HCT116 (cell line): Measurements from ENCODE around the gene TARBP1. TPM values are rescaled to one million over a fixed set of nuclear protein-coding genes. Genes with fewer than 3 reads are reported as not detected.
"Not testable (repeated sequence)": the region's sequence is repeated elsewhere in the genome, so short reads cannot be mapped to it uniquely, and the experiment has no call there.

Source experiments
- ATAC-seq: fragments of 200-7000 bp; cut with Tn5 transposase; 2 replicates; pipeline ENCODE4 v1.9.1; 2020; ENCODE audit warnings: mild to moderate bottlenecking, moderate library complexity
- BruUV-seq: library from RNA; stranded (reverse); fragments of 400-500 nt; replicated peaks from 2 replicates; lab custom pipeline; 2021; lab: Mats Ljungman, UMichigan
- CTCF ChIA-PET: fragments of 300-600 bp; sonication (Branson Sonifier 250); formaldehyde crosslinking; loops from one replicate; lab custom pipeline; 2021; ENCODE audit warnings: antibody characterized with exemption; lab: Charles Lee
- POLR2A ChIA-PET: fragments of 300-600, 350-600 bp; sonication (Branson Sonifier 250); formaldehyde crosslinking; loops from one replicate; lab custom pipeline; 2021; ENCODE audit warnings: antibody characterized with exemption; lab: Charles Lee
- RAD21 ChIA-PET, 2 experiments: fragments of 300-600 bp; sonication (Branson Sonifier 250); formaldehyde crosslinking; loops; one replicate each; lab custom pipeline; 2023; ENCODE audit warnings: low total read pairs in 2 of 2; ENCODE audit not compliant: uncharacterized antibody in 2 of 2, unreplicated experiment in 2 of 2, low non-redundant PET in 1 of 2; lab: Charles Lee
- DNase-seq: peaks from one replicate; pipeline ENCODE4 v3.0.0-alpha.2; 2010; ENCODE audit warnings: low read depth, low spot score
- H2AFZ ChIP-seq: fragments of 200-600 bp; shearing (Covaris generic), sonication (generic); 2 replicates; pipeline ENCODE4 v1.6.1; 2017; ENCODE audit warnings: low read depth, mixed run types, mixed read lengths, antibody characterized with exemption, low read length; ENCODE audit not compliant: poor library complexity, severe bottlenecking
- H3K27ac ChIP-seq: 2 replicates; pipeline ENCODE4 v1.5.1; 2012; ENCODE audit warnings: low read depth, low read length
- H3K27me3 ChIP-seq: fragments of 200-600 bp; sonication (generic); 2 replicates; pipeline ENCODE4 v1.6.1; 2016; ENCODE audit warnings: mixed run types, low read length, mixed read lengths; ENCODE audit not compliant: insufficient read depth
- H3K36me3 ChIP-seq, 2 experiments: fragments of 200-500 bp in 1 of 2; fragments of 200-600 bp in 1 of 2; sonication (Bioruptor generic) in 1 of 2; sonication (generic) in 1 of 2; 2 replicates each; pipeline versions ENCODE4 v1.5.1 to v1.6.1; 2014 to 2016; ENCODE audit warnings: low read length in 2 of 2, inconsistent platforms in 1 of 2, mixed read lengths in 1 of 2, mixed run types in 1 of 2; ENCODE audit not compliant: insufficient read depth in 2 of 2, control insufficient read depth in 1 of 2
- H3K4me1 ChIP-seq, 2 experiments: fragments of 200-600 bp in 1 of 2; sonication (generic) in 1 of 2; 2 replicates each; pipeline versions ENCODE4 v1.5.1 to v1.6.1; 2012 to 2017; ENCODE audit warnings: low read length in 2 of 2, inconsistent platforms in 1 of 2, mild to moderate bottlenecking in 1 of 2, mixed read lengths in 1 of 2, mixed run types in 1 of 2, moderate library complexity in 1 of 2; ENCODE audit not compliant: insufficient read depth in 2 of 2, control insufficient read depth in 1 of 2
- H3K4me2 ChIP-seq: fragments of 200-600 bp; sonication (generic); 2 replicates; pipeline ENCODE4 v1.6.1; 2017; ENCODE audit warnings: mixed run types, low read length, mixed read lengths
- H3K4me3 ChIP-seq, 2 experiments: fragments of 200-600 bp in 1 of 2; sonication (generic) in 1 of 2; replicated peaks in 1 of 2; 2 replicates each; pipeline ENCODE4 v1.5.1; 2011 to 2016; ENCODE audit warnings: low read length in 2 of 2, control low read depth in 1 of 2, low read depth in 1 of 2, mild to moderate bottlenecking in 1 of 2, mixed read lengths in 1 of 2, mixed run types in 1 of 2
- H3K79me2 ChIP-seq: fragments of 200-600 bp; sonication (generic); 2 replicates; pipeline ENCODE4 v1.6.1; 2017; ENCODE audit warnings: mild to moderate bottlenecking, mixed run types, low read length, moderate library complexity, mixed read lengths; ENCODE audit not compliant: insufficient read depth
- H3K9ac ChIP-seq: fragments of 200-600 bp; sonication (generic); 2 replicates; pipeline ENCODE4 v1.6.1; 2016; ENCODE audit warnings: low read length, mixed read lengths
- H3K9me2 ChIP-seq: fragments of 200-600 bp; sonication (generic), shearing (Covaris generic); 2 replicates; pipeline ENCODE4 v1.6.1; 2017; ENCODE audit warnings: mixed run types, mild to moderate bottlenecking, moderate library complexity; ENCODE audit not compliant: insufficient read depth
- H3K9me3 ChIP-seq, 2 experiments: fragments of 200-500 bp in 1 of 2; fragments of 200-600 bp in 1 of 2; sonication (Bioruptor generic) in 1 of 2; sonication (generic) in 1 of 2; 2 replicates each; pipeline ENCODE4 v1.6.1; 2014 to 2017; ENCODE audit warnings: low read length in 2 of 2, mixed read lengths in 2 of 2, inconsistent platforms in 1 of 2, low read depth in 1 of 2, mild to moderate bottlenecking in 1 of 2, mixed run types in 1 of 2, moderate library complexity in 1 of 2; ENCODE audit not compliant: control insufficient read depth in 1 of 2, insufficient read depth in 1 of 2
- H4K20me1 ChIP-seq: fragments of 200-600 bp; sonication (generic), shearing (Covaris generic); 2 replicates; pipeline ENCODE4 v1.6.1; 2017; ENCODE audit warnings: mixed run types, mild to moderate bottlenecking, moderate library complexity; ENCODE audit not compliant: insufficient read depth
- CEBPB ChIP-seq: IDR thresholded peaks from 2 replicates; pipeline ENCODE4 v1.6.1; 2012; ENCODE audit warnings: low read depth
- EGR1 ChIP-seq: IDR thresholded peaks from 2 replicates; pipeline ENCODE4 v1.6.1; 2012; ENCODE audit warnings: low read depth
- ELF1 ChIP-seq: IDR thresholded peaks from 2 replicates; pipeline ENCODE4 v1.6.1; 2012; ENCODE audit warnings: low read depth, borderline replicate concordance
- FOSL1 ChIP-seq: IDR thresholded peaks from 2 replicates; pipeline ENCODE4 v1.6.1; 2012; ENCODE audit warnings: low read depth
- JUND ChIP-seq: IDR thresholded peaks from 2 replicates; pipeline ENCODE4 v1.6.1; 2012
- POLR2A ChIP-seq: IDR thresholded peaks from 2 replicates; pipeline ENCODE4 v1.7.0; 2011; ENCODE audit warnings: borderline replicate concordance; ENCODE audit not compliant: insufficient read depth, insufficient read length; ENCODE audit errors: extremely low read depth
- POLR2AphosphoS5 ChIP-seq: IDR thresholded peaks from 2 replicates; pipeline ENCODE4 v1.6.1; 2011; ENCODE audit warnings: mild to moderate bottlenecking, low read depth, low read length, moderate library complexity
- SIN3A ChIP-seq: IDR thresholded peaks from 2 replicates; pipeline ENCODE4 v1.6.1; 2012; ENCODE audit warnings: low read depth
- SP1 ChIP-seq: IDR thresholded peaks from 2 replicates; pipeline ENCODE4 v1.6.1; 2012; ENCODE audit warnings: low read depth
- SRF ChIP-seq: IDR thresholded peaks from 2 replicates; pipeline ENCODE4 v1.6.1; 2012; ENCODE audit warnings: low read depth
- YY1 ChIP-seq: IDR thresholded peaks from 2 replicates; pipeline ENCODE4 v1.6.1; 2011; ENCODE audit warnings: low read length, low read depth, moderate library complexity, mild to moderate bottlenecking; ENCODE audit not compliant: insufficient replicate concordance; ENCODE audit errors: extremely low read depth
- ZBTB33 ChIP-seq: IDR thresholded peaks from 2 replicates; pipeline ENCODE4 v1.6.1; 2011; ENCODE audit warnings: mild to moderate bottlenecking, low read length, moderate library complexity; ENCODE audit not compliant: insufficient replicate concordance; ENCODE audit errors: extremely low read depth
- intact Hi-C: fragments of 100-400 bp; cut with micrococcal nuclease; formaldehyde crosslinking; loops from 2 replicates; pipeline ENCODE4 v1.10.0; 2022
- total RNA-seq: library from RNA; stranded (reverse); gene quantifications from one replicate; pipeline ENCODE4 v1.2.1, GENCODE V29; 2021; ENCODE audit not compliant: unreplicated experiment

TARBP1 gene
- total RNA-seq, 1 experiment from 2014 or later = 17.2 TPM

GRCh38 chr1:234400773-234401172, 78.2 kb downstream of the TARBP1 start:
- ATAC-seq (no peak), DNase-seq (no peak)
- TF ChIP-seq POLR2AphosphoS5 = no peak
- no peak for TF ChIP-seq SRF
- TF ChIP-seq ELF1 = no peak
- no peak for TF ChIP-seq JUND
- TF ChIP-seq CEBPB = no peak
- TF ChIP-seq EGR1 = no peak
- no peak for TF ChIP-seq SP1
- no peak for TF ChIP-seq YY1
- TF ChIP-seq FOSL1 = no peak
- no peak for TF ChIP-seq POLR2A
- no peak for TF ChIP-seq SIN3A
- TF ChIP-seq ZBTB33 = no peak
- ChIA-PET POLR2A (no interaction called here), RAD21 (no interaction called here), CTCF (no interaction called here)
- Histone ChIP-seq H3K27me3 (no peaks in the 10 kb centered on the region), H3K79me2 (no peaks in the 10 kb centered on the region), H3K9me2 (no peaks in the 10 kb centered on the region), H3K36me3 (no peaks in the 10 kb centered on the region), H3K9me3 (no peaks in the 10 kb centered on the region), H3K4me1 (no peaks in the 10 kb centered on the region), H4K20me1 (no peaks in the 10 kb centered on the region), H3K27ac (no peak overlapping the region), H3K4me3 (no peak overlapping the region), H2AFZ (no peak overlapping the region), H3K4me2 (no peak overlapping the region), H3K9ac (no peak overlapping the region)
- no TSS peak for BruUV-seq
- intact Hi-C loops = no loop called here

- H3K9ac ChIP-seq, RAD21 ChIA-PET, H3K27ac ChIP-seq, H3K4me2 ChIP-seq, H3K9me2 ChIP-seq, DNase-seq, CTCF ChIA-PET, H2AFZ ChIP-seq, ATAC-seq, H3K4me1 ChIP-seq, H3K79me2 ChIP-seq, BruUV-seq, H3K4me3 ChIP-seq, H3K27me3 ChIP-seq, H3K9me3 ChIP-seq, intact Hi-C loops, H4K20me1 ChIP-seq, POLR2A ChIA-PET, H3K36me3 ChIP-seq: not testable (repeated sequence)
Measured at GRCh38 chr1:234399515-234399914, 79.5 kb downstream of the TARBP1 start.
